ENCODE measurements around the gene A2M. TPM values are rescaled to one million over a fixed set of nuclear protein-coding genes. Genes with fewer than 3 reads are reported as not detected.

The A2M gene
- total RNA-seq, 4 donors from 2014 or later, result 66.2 to 136 (median 96.5) TPM

GRCh38 chr12:9074484-9075137 lies 41.1 kb downstream of the A2M start:
- Histone ChIP-seq H3K27me3 (no peaks in the 10 kb centered on the region), H3K9me3 (no peaks in the 10 kb centered on the region), H3K27ac (no peak overlapping the region), H3K36me3 (peaks cover 0 to 22% (median 7%) of the 10 kb centered on the region in 4 donors), H3K4me3 (no peak overlapping the region), H3K4me1 (no peaks in the 10 kb centered on the region)
- WGBS, 2 donors (ENCODE audit: low coverage in 1 of 2), result 79 to 84% methylated on average over 2 to 10 of the region's 10 CpGs
- in situ Hi-C loops (cut with MboI; ENCODE audit: low pct_ligation_motif_present in 1 of 4, low pct_unique_long_range_greater_than_20kb in 1 of 4, low sequenced_read_pairs in 3 of 4) (loop anchor here in 1 of 4 donors (25.0 kb wide), 1 partner anchor 387 kb away; the partner anchor contains the start of gene RIMKLB), intact Hi-C loops (cut with DNase I; ENCODE audit: low total_unique reads) (loop anchor here (5.0 kb wide), 1 partner anchor 1088 kb away; no protein-coding TSS in a partner anchor)
- no peak for DNase-seq
- TF ChIP-seq, protein P1, sequence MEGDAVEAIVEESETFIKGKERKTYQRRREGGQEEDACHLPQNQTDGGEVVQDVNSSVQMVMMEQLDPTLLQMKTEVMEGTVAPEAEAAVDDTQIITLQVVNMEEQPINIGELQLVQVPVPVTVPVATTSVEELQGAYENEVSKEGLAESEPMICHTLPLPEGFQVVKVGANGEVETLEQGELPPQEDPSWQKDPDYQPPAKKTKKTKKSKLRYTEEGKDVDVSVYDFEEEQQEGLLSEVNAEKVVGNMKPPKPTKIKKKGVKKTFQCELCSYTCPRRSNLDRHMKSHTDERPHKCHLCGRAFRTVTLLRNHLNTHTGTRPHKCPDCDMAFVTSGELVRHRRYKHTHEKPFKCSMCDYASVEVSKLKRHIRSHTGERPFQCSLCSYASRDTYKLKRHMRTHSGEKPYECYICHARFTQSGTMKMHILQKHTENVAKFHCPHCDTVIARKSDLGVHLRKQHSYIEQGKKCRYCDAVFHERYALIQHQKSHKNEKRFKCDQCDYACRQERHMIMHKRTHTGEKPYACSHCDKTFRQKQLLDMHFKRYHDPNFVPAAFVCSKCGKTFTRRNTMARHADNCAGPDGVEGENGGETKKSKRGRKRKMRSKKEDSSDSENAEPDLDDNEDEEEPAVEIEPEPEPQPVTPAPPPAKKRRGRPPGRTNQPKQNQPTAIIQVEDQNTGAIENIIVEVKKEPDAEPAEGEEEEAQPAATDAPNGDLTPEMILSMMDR (IDR thresholded peaks at IDR 0.05), result no peak
- TF ChIP-seq EP300 (IDR thresholded peaks at IDR 0.05; ENCODE audit: low read depth) (no peak), POLR2A (IDR thresholded peaks at IDR 0.05) (no peak), POLR2AphosphoS5 (IDR thresholded peaks at IDR 0.05) (no peak)

DNA sequence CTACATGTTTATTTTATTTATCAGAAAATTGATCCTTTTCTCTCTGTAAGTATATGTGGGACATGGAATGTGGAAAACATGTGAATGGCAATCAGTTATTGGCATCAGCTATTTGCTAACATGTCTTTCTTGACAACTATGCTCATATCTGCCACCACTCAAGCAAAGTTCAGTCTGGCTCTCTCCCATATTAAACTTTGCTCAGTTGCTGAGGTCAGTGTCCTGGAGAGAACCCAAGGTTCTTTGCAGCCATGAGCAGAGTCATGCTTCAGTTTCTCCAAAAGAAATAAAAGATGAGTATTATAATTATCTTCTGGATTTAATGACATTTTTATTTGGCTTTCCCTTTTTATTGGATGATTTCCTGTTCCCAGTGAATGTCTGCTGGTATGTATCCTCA lies 42.6 kb downstream of the A2M start:
- H3K9me3 ChIP-seq, result no peaks in the 10 kb centered on the region
- DNase-seq, result no peak
- H3K27ac ChIP-seq, result no peak overlapping the region
- H3K4me1 ChIP-seq, result no peaks in the 10 kb centered on the region
- intact Hi-C loops (cut with DNase I; ENCODE audit: low total_unique reads) (no loop called here), in situ Hi-C loops (cut with MboI; ENCODE audit: low pct_ligation_motif_present in 1 of 4, low pct_unique_long_range_greater_than_20kb in 1 of 4, low sequenced_read_pairs in 3 of 4) (loop anchor here in 1 of 4 donors (25.0 kb wide), 1 partner anchor 386 kb away; the partner anchor contains the start of gene RIMKLB)
- no peaks in the 10 kb centered on the region for H3K27me3 ChIP-seq
- peaks cover 0 to 19% (median 4%) of the 10 kb centered on the region in 4 donors for H3K36me3 ChIP-seq
- TF ChIP-seq, protein P1 (IDR thresholded peaks at IDR 0.05), result no peak
- no peak for TF ChIP-seq EP300 (IDR thresholded peaks at IDR 0.05; ENCODE audit: low read depth)
- H3K4me3 ChIP-seq, result no peak overlapping the region

GRCh38 chr12:9072481-9073038 lies 43.2 kb downstream of the A2M start:
- Histone ChIP-seq H3K27me3 (no peaks in the 10 kb centered on the region), H3K4me3 (no peak overlapping the region), H3K9me3 (no peaks in the 10 kb centered on the region), H3K27ac (no peak overlapping the region), H3K36me3 (peaks cover 0 to 19% (median 4%) of the 10 kb centered on the region in 4 donors), H3K4me1 (no peaks in the 10 kb centered on the region)
- WGBS, 2 donors (ENCODE audit: low coverage in 1 of 2), result 44 to 84% methylated on average over 1 to 2 of the region's 2 CpGs
- intact Hi-C loops (cut with DNase I; ENCODE audit: low total_unique reads) (no loop called here), in situ Hi-C loops (cut with MboI; ENCODE audit: low pct_ligation_motif_present in 1 of 4, low pct_unique_long_range_greater_than_20kb in 1 of 4, low sequenced_read_pairs in 3 of 4) (loop anchor here in 1 of 4 donors (25.0 kb wide), 1 partner anchor 385 kb away; the partner anchor contains the start of gene RIMKLB)
- TF ChIP-seq POLR2AphosphoS5 (IDR thresholded peaks at IDR 0.05) (no peak), EP300 (IDR thresholded peaks at IDR 0.05; ENCODE audit: low read depth) (no peak), POLR2A (IDR thresholded peaks at IDR 0.05) (no peak)
- TF ChIP-seq, protein P1 (IDR thresholded peaks at IDR 0.05), result no peak
- DNase-seq, result no peak

DNA sequence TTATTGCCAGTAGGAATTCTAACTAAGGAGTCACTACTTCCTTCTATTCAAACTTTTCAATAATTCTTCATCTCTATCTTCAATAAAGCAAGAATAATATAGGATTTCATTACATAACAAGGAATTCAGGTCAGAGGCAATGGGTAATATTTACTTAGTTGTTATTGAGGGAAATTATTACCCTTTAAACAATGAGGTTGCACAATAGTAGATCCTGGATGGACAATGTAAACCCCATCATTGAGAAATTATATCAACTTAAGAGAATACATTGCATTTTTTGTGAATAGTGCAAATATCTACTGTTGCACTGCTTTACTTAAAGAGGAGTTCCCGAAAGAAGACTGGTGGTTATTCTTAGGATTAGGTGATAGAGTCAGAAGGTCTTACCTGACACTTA lies 43.8 kb downstream of the A2M start:
- no peaks in the 10 kb centered on the region for H3K4me1 ChIP-seq
- no peak overlapping the region for H3K27ac ChIP-seq
- H3K9me3 ChIP-seq, result no peaks in the 10 kb centered on the region
- DNase-seq, result no peak
- no peak for TF ChIP-seq POLR2A (IDR thresholded peaks at IDR 0.05)
- intact Hi-C loops (cut with DNase I; ENCODE audit: low total_unique reads) (no loop called here), in situ Hi-C loops (cut with MboI; ENCODE audit: low pct_ligation_motif_present in 1 of 4, low pct_unique_long_range_greater_than_20kb in 1 of 4, low sequenced_read_pairs in 3 of 4) (loop anchor here in 1 of 4 donors (25.0 kb wide), 1 partner anchor 385 kb away; the partner anchor contains the start of gene RIMKLB)
- H3K27me3 ChIP-seq, result no peaks in the 10 kb centered on the region
- H3K4me3 ChIP-seq, result no peak overlapping the region
- peaks cover 0 to 19% (median 4%) of the 10 kb centered on the region in 4 donors for H3K36me3 ChIP-seq
- WGBS, 2 donors (ENCODE audit: low coverage in 1 of 2), result 91% methylated on average over 1 of the region's 1 CpG

Data from transverse colon (tissue), 4 donors.